ENCODE measurements around the gene PKD1.

PKD1 gene

GRCh38 chr16:2092866-2093265 is 42.8 kb downstream of the PKD1 start:
- in situ Hi-C loops (cut with HindIII; ENCODE audit: low pct_unique_long_range_greater_than_20kb, low sequenced_read_pairs) = no loop called here
- no peak for DNase-seq (ENCODE audit: low read depth in 1 of 2, low spot score in 1 of 2)
- TF ChIP-seq JUND (IDR thresholded peaks at IDR 0.05; ENCODE audit: low read depth) = no peak

GRCh38 chr16:2092256-2092620 is 43.5 kb downstream of the PKD1 start:
- no peak for DNase-seq (ENCODE audit: low read depth in 1 of 2, low spot score in 1 of 2)
- in situ Hi-C loops (cut with HindIII; ENCODE audit: low pct_unique_long_range_greater_than_20kb, low sequenced_read_pairs) = no loop called here
- no peak for TF ChIP-seq JUND (IDR thresholded peaks at IDR 0.05; ENCODE audit: low read depth)

- no peak for DNase-seq (ENCODE audit: low read depth in 1 of 2, low spot score in 1 of 2)
- TF ChIP-seq JUND (IDR thresholded peaks at IDR 0.05; ENCODE audit: low read depth) = no peak
- in situ Hi-C loops (cut with HindIII; ENCODE audit: low pct_unique_long_range_greater_than_20kb, low sequenced_read_pairs) = no loop called here
Measured at GRCh38 chr16:2091547-2092255, 44.0 kb downstream of the PKD1 start.

- in situ Hi-C loops (cut with HindIII; ENCODE audit: low pct_unique_long_range_greater_than_20kb, low sequenced_read_pairs) = no loop called here
- no peak for TF ChIP-seq JUND (IDR thresholded peaks at IDR 0.05; ENCODE audit: low read depth)
- DNase-seq (ENCODE audit: low read depth in 1 of 2, low spot score in 1 of 2) = no peak
Measured at GRCh38 chr16:2090777-2091546, 44.7 kb downstream of the PKD1 start.

- no peak for TF ChIP-seq JUND (IDR thresholded peaks at IDR 0.05; ENCODE audit: low read depth)
- in situ Hi-C loops (cut with HindIII; ENCODE audit: low pct_unique_long_range_greater_than_20kb, low sequenced_read_pairs) = no loop called here
- DNase-seq (ENCODE audit: low read depth in 1 of 2, low spot score in 1 of 2) = no peak
Measured at GRCh38 chr16:2090481-2090776, 45.3 kb downstream of the PKD1 start.

GRCh38 chr16:2089706-2090480 is 45.8 kb downstream of the PKD1 start:
- no peak for DNase-seq (ENCODE audit: low read depth in 1 of 2, low spot score in 1 of 2)
- in situ Hi-C loops (cut with HindIII; ENCODE audit: low pct_unique_long_range_greater_than_20kb, low sequenced_read_pairs) = no loop called here
- TF ChIP-seq JUND (IDR thresholded peaks at IDR 0.05; ENCODE audit: low read depth) = no peak

- no peak for DNase-seq (ENCODE audit: low read depth in 1 of 2, low spot score in 1 of 2)
- in situ Hi-C loops (cut with HindIII; ENCODE audit: low pct_unique_long_range_greater_than_20kb, low sequenced_read_pairs) = no loop called here
- TF ChIP-seq JUND (IDR thresholded peaks at IDR 0.05; ENCODE audit: low read depth) = no peak
Measured at GRCh38 chr16:2088759-2089358, 46.8 kb downstream of the PKD1 start.

- in situ Hi-C loops (cut with HindIII; ENCODE audit: low pct_unique_long_range_greater_than_20kb, low sequenced_read_pairs) = no loop called here
- TF ChIP-seq JUND (IDR thresholded peaks at IDR 0.05; ENCODE audit: low read depth) = no peak
- no peak for DNase-seq (ENCODE audit: low read depth in 1 of 2, low spot score in 1 of 2)
Measured at GRCh38 chr16:2087748-2088631, 47.7 kb downstream of the PKD1 start.

- no peak for TF ChIP-seq JUND (IDR thresholded peaks at IDR 0.05; ENCODE audit: low read depth)
- in situ Hi-C loops (cut with HindIII; ENCODE audit: low pct_unique_long_range_greater_than_20kb, low sequenced_read_pairs) = no loop called here
Measured at GRCh38 chr16:2086812-2087747, 48.6 kb downstream of the PKD1 start.

GRCh38 chr16:2086106-2086742 is 49.5 kb downstream of the PKD1 start:
- no peak for DNase-seq (ENCODE audit: low read depth in 1 of 2, low spot score in 1 of 2)
- no peak for TF ChIP-seq JUND (IDR thresholded peaks at IDR 0.05; ENCODE audit: low read depth)
- in situ Hi-C loops (cut with HindIII; ENCODE audit: low pct_unique_long_range_greater_than_20kb, low sequenced_read_pairs) = no loop called here

More at GRCh38 chr16:2086812-2087747, 48.6 kb downstream of the PKD1 start:
- no peak for DNase-seq (ENCODE audit: low read depth in 1 of 2, low spot score in 1 of 2)

- DNase-seq (ENCODE audit: low read depth in 1 of 2, low spot score in 1 of 2) = no peak
- TF ChIP-seq JUND (IDR thresholded peaks at IDR 0.05; ENCODE audit: low read depth) = no peak
- in situ Hi-C loops (cut with HindIII; ENCODE audit: low pct_unique_long_range_greater_than_20kb, low sequenced_read_pairs) = no loop called here
Measured at GRCh38 chr16:2085669-2086068, 50.0 kb downstream of the PKD1 start.

Measured in T47D (cell line).